Activated CD8-positive, alpha-beta memory T cell treated with anti-CD3 and anti-CD28 coated beads for 36 hours (primary cell): ENCODE measurements around the gene CDK13. TPM values are rescaled to one million over a fixed set of nuclear protein-coding genes. Genes with fewer than 3 reads are reported as not detected.
"Not testable (repeated sequence)": the region's sequence is repeated elsewhere in the genome, so short reads cannot be mapped to it uniquely, and the experiment has no call there.

Source experiments
- CTCF ChIA-PET: fragments of 350-600 bp; sonication (Branson Sonifier 250); formaldehyde crosslinking; loops from one replicate; lab custom pipeline; 2021; ENCODE audit warnings: antibody characterized with exemption; lab: Charles Lee
- POLR2A ChIA-PET: fragments of 350-600 bp; sonication (Branson Sonifier 250); formaldehyde crosslinking; loops from one replicate; lab custom pipeline; 2021; ENCODE audit warnings: antibody characterized with exemption; lab: Charles Lee
- total RNA-seq, 2 experiments: library from RNA; stranded (reverse); gene quantifications; one replicate each; pipeline ENCODE4 v1.2.3, GENCODE V29; 2021

Gene CDK13
- total RNA-seq, 2 experiments from 2014 or later, result 35.6 to 38.1 TPM

DNA sequence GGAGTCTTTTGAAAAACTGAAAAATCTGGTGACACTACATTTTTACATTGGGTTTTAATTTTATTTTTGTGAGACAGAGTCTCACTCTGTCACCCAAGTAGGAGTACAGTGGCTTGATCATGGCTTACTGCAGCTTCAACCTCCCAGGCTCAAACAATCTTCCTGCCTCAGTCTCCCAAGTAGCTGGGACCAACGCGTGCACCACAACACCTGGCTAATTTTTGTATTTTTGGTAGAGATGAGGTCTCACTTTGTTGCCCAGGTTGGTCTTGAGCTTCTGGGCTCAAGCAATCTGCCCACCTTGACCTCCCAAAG lies 172.8 kb downstream of the CDK13 start:
- POLR2A ChIA-PET, result no interaction called here
- CTCF ChIA-PET, result interaction anchor here (1.1 kb wide), 1 partner anchor 11 kb away, joined by 3 read pairs; the partner anchor contains the start of gene MPLKIP

DNA sequence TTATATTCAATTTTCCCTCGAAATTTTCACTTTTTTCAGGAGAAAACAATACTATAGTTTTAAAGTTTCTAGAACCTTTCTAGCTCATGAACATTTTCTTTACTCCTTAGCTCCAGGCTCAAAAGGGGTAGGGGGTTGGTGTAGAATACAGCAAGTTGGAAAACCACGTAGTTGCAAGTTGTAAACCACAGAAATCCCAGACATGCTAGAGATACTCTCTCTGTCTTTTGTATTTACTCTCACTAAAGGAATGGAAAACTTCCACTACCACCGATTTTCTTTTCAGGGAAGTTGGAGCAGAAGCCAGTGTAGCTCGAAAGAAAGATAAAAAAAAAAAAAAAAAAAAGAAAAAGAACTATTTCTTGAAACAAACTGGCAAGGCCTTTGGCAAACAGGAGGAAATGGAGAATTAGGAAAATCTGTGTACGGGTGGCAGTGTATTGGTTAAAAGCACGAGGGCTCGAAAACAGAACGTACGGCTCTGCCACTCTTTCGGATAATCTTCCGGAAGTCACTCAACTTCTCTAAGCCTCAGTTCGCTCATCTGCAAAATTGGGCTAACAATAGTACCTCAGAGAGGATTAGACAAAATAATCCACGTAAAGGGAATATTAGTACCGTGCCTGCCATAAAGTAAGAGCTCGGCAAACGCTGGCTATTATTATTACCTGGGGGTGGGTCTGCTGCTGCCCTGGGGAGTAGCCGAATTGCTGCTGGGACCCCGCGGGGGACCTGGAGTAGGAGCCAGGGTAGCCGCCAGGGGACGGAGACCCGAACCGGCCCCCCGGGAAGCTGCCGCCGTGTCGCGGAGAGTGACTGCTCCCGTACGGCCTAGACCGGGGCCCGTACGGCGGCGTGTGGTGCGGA lies 183.7 kb downstream of the CDK13 start:
- ChIA-PET CTCF (interaction anchor here (0.8 to 1.3 kb wide), 5 partner anchors 9 to 237 kb away, joined by 3 to 4 read pairs (median 3); no protein-coding TSS in a partner anchor), POLR2A (interaction anchor here (0.5 to 1.9 kb wide), 3 partner anchors 66 to 186 kb away, joined by 3 to 10 read pairs (median 3); partner anchors contain the start of gene CDK13)

DNA sequence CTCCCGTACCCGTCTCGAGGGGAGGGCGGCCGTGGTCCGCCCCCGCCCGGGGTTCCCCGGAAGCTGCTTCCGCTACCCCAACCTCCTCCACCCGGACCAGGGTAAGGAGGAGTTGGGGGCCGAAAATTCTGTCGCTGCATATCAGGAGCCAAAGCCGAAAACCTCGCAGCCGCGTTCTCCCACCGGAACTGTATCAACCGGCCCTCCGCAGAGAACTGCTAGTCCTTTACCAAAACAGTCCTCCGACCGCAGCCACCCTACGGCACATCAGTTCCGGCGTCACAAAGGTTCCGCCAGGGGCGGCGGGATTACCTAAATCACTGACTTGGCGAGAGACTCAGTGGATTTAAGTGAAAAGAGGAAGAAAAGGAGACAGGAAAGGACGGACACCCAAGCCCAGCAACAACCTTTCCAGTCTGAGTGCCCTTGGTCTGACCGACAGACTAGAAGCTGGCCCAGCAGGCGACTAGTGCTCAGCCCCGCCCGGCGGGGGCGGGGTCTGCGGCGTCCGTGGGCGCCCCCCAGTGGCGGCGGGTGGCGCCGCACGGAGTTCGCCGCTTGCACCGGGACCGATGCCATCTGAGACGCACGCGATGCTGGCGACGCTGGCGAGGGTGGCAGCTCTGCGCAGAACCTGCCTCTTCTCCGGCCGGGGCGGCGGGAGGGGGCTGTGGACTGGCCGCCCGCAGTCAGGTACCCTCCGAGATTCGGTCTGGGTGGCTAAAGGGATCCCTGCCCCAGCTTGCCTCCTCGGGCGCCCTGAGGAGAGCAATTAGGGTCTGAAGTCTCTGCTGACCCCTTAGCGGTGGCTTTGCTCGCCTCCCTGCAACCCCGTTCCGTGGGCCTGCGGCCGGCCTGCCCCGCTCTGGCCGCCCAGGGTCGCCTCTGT lies 184.6 kb downstream of the CDK13 start, which contains the start of the genes MPLKIP and SUGCT:
Gene MPLKIP (minus strand): TSS at position 195 of the 889 bp plus-strand sequence. CDS start 55 bp downstream, at position 140.
Gene SUGCT (plus strand): TSS at position 578 of the 889 bp plus-strand sequence.
- POLR2A ChIA-PET, result interaction anchor here (0.5 to 1.9 kb wide), 3 partner anchors 67 to 187 kb away, joined by 3 to 10 read pairs (median 3); partner anchors contain the start of gene CDK13
- CTCF ChIA-PET, result interaction anchor here (0.6 to 1.3 kb wide), 6 partner anchors 8 to 238 kb away, joined by 3 to 4 read pairs (median 3); no protein-coding TSS in a partner anchor

DNA sequence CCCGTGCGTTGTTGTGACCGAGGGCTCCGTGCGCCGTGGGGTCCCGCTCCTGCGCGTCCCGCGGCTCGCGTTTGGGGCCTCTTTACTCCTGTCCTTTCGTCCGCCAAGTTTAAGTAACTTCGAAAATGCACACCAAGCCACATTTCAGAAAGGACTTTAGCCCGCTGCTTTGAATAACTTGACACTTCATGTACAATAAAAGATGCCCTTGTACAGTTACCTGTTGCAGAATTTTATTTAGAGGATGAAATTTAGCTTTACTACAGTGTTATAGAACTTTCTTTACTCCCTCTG lies 185.2 kb downstream of the CDK13 start:
- POLR2A ChIA-PET, result interaction anchor here (0.7 to 1.9 kb wide), 2 partner anchors 119 to 185 kb away, joined by 3 to 10 read pairs; partner anchors contain the start of gene CDK13
- CTCF ChIA-PET, result interaction anchor here (1.0 to 1.1 kb wide), 2 partner anchors 83 to 185 kb away, joined by 3 read pairs; no protein-coding TSS in a partner anchor

DNA sequence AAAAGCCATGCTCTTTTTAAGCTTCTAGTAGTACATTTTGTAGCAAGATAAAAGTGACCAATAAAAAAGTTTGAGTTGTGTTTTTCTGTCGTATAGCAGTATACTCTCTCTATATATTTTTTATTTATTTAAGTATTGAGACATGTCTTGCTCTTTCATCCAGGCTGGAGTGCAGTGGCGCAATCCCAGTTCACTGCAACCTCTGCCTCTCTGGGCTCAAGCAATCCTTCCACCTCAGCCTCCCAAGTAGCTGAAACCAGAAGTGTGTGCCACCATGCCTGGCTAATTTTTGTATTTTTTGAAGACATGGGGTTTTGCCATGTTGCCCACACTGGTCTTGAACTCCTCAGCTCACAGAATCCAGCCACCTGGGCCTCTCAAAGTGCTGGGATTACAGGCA lies 187.5 kb downstream of the CDK13 start:
- ChIA-PET POLR2A (no interaction called here), CTCF (no interaction called here)

DNA sequence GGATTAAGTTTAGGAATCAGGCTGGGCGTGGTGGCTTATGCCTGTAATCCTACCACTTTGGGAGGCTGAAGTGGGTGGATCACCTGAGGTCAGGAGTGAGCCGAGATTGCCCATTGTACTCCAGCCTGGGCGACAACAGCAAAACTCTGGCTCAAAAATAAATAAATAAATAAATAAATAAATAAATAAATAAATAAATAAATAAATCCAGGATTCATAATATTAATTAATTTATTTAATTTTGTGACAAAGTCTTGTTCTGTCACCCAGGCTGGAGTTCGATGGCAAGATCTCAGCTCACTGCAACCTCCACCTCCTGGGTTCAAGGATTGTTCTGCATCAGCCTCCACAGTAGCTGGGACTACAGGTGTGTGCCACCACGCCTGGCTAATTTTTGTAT lies 188.9 kb downstream of the CDK13 start:
- ChIA-PET CTCF (no interaction called here), POLR2A (no interaction called here)

DNA sequence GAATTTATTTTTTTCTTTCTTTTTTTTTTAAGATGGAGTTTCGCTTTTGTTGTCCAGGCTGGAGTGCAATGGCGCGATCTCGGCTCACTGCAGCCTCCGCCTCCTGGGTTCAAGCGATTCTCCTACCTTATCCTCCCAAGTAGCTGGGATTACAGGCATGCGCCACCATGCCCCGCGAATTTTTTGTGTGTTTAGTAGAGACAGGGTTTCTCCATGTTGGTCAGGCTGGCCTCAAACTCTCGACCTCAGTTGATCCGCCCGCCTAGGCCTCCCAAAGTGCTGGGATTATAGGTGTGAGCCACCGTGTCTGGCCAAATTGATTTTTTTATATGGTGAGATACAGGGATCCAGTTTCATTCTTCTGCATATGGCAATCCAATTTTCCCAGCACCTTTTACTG lies 189.8 kb downstream of the CDK13 start:
- POLR2A ChIA-PET, CTCF ChIA-PET: not testable (repeated sequence)

DNA sequence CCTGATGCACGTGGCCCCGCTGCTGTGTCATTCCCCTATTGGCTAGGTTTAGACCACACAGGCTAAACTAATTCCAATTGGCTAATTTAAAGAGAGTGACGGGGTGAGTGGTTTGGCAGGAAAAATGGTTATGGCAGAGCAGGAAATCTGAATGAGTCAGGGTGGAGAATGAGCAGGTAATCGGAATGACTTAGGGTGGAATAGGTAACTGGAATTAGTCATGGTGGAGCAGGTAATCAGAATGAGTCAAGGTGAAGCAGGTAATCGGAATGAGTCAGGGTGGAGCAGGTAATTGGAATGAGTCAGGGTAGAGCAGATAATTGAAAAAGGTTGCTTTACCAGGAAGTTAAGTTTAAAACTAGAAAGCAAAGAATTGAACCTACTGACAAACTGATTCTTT lies 191.9 kb downstream of the CDK13 start:
- POLR2A ChIA-PET, CTCF ChIA-PET: not testable (repeated sequence)

DNA sequence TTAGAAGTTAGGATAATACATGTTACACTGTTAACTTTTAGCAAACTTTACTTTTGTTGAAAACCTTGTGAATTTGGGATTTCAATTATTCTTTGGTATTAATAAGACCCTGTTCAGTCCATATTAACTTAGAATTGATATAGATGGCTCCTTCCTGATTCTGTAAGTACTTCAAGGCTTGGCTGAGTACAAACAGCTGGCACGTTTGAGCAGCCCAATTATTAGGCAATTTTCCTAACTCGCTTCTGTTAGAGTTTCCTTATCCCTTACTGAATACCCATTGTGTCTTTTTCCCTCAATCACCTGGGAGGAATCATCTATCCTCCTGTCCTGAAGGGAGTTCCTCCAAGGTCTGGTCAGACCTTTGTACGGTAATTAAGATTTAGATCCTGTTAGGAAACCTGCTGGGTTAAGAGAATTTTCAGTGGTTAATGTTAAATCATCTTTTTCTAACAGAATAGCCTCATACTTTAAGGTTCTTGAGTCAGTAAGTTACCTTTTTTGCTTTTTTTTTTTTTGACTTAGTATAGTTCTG lies 195.6 kb downstream of the CDK13 start:
- CTCF ChIA-PET, POLR2A ChIA-PET: not testable (repeated sequence)

DNA sequence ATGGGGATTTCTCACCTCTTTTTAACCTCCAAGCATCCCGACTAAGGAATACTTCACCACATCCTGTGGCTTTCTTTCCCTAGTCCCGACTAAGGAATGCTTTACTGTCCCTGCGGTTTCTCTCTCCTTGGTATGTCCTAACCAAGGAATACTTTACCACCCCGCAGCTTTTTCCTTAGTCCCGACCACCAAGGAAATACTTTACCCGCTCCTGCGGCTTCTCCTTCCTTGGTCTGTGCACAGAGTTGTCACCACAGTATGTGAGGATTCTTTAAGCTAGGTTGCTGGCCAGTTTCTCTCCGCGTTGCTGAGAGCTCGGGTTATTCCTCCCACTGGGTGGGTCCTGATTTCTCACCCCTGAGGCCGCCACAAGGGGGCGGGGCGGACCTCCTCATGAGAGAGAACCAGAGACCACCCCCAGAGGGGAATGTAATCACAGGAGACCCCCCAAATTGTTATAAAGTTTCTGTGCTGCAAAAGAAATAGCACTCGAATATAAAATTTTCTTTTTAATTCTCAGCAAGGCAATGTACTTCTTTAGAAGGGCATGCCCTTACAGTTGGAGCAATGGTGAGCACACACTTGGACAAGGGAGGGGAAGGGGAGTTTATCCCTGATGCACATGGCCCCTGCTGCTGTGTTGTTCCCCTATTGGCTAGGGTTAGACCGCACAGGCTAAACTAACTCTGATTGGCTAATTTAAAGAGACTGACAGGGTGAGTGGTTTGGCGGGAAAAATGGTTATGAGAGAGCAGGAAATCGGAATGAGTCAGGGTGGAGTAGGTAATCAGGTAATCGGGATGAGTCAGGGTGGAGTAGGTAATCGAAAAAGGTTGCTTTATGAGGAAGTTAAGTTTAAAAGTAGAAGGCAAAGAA lies 197.6 kb downstream of the CDK13 start:
- POLR2A ChIA-PET, result no interaction called here
- CTCF ChIA-PET, result no interaction called here

DNA sequence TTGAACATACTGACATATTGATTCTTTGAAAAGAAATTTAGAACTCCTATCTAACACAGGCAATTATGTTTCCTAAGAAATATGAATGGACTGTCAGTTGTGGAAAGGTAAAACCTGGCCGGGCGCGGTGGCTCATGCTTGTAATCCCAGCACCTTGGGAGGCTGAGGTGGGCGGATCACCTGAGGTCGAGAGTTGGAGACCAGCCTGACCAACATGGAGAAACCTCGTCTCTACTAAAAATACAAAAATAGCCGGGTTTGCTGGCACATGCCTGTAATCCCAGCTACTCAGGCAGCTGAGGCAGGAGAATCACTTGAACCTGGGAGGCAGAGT lies 198.2 kb downstream of the CDK13 start:
- CTCF ChIA-PET, POLR2A ChIA-PET: not testable (repeated sequence)

DNA sequence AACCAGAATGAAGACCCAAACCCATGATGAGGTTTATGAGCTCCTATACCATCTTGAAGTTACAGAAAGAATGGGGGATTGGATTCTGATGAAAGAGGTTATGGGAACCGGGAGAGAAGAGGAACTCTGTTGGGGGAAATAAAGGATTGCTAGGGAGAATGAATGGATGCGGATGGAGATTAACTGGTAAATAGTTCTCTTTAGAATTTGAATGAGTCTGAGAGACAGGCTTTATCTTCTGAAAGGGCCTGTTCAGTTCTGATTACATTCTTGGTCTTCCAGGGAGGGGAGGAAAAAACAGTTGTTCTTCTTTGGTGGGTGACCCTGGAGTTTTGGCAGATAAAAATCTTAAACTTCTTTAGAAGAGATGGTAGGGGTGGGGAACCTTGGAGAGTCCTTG lies 198.6 kb downstream of the CDK13 start:
- POLR2A ChIA-PET, result no interaction called here
- CTCF ChIA-PET, result no interaction called here

Other genes starting within 250 kb of the CDK13 start
- gene MPLKIP, start 184.4 kb downstream of the CDK13 start, total RNA-seq, result 10 to 100 TPM; 35.2 to 38.5 TPM
- 1 to 10 TPM; 1.1 to 1.3 TPM for gene SUGCT, start 184.7 kb downstream of the CDK13 start, total RNA-seq